Omental fat pad (tissue), 4 donors: ENCODE results near the gene ADSS1. TPM values are rescaled to one million over a fixed set of nuclear protein-coding genes. Genes with fewer than 3 reads are reported as not detected.

ENCODE experiments used
- ATAC-seq: fragments of 150-250 bp; one replicate; pipeline ENCODE4 v1.9.1; 2016; ENCODE audit warnings: mild to moderate bottlenecking, moderate library complexity; ENCODE audit not compliant: low FRiP score
- DNase-seq: peaks from one replicate; pipeline ENCODE4 v3.0.0-alpha.2; 2019; ENCODE audit warnings: low spot score
- CTCF ChIP-seq, 3 donors: fragments of 450-650 bp; IDR thresholded peaks; one replicate each; pipeline ENCODE4 v1.5.1; 2016 to 2017; ENCODE audit warnings: antibody characterized with exemption in 3 of 3, mild to moderate bottlenecking in 3 of 3, moderate library complexity in 2 of 3
- total RNA-seq, 4 donors: library from RNA; depleted of rRNA; stranded (reverse); fragments of >200 nt; gene quantifications; one replicate each; pipeline ENCODE4 v1.1.0, GENCODE V29; 2016

ADSS1 gene
- total RNA-seq, 4 donors from 2014 or later, result 3.7 to 26.0 (median 5.6) TPM

GRCh38 chr14:104702106-104702505 lies 21.9 kb upstream of the ADSS1 start:
- TF ChIP-seq CTCF (IDR thresholded peaks at IDR 0.05), result no peak
- DNase-seq (no peak), ATAC-seq (no peak)

DNA sequence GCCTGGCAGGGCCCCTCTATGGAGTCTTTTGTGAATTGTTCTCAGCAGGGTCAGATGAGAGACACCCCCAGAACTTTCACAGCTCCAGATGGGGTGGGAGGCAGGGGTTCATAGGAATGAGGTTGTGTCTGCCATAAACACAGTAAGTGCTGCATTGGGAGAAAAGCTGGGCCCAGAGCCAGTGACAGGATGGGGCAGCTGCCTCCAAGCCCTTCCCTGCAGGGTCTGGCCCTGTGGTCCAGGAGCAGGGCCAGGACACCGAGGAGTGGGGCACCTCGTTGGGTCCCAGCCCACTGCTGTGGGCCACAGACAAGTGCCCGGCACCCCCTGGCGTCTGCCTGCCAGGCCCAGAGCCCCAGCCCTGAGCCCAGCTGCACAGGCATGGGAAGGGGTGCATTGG lies 21.4 kb upstream of the ADSS1 start:
- no peak for TF ChIP-seq CTCF (IDR thresholded peaks at IDR 0.05)
- no peak for ATAC-seq
- DNase-seq, result no peak

- DNase-seq (no peak), ATAC-seq (no peak)
- TF ChIP-seq CTCF (IDR thresholded peaks at IDR 0.05), result no peak
These were observed 20.8 kb upstream of the ADSS1 start for GRCh38 chr14:104703269-104703668.

- no peak for DNase-seq
- ATAC-seq, result no peak
- TF ChIP-seq CTCF (IDR thresholded peaks at IDR 0.05), result no peak
These were observed 19.8 kb upstream of the ADSS1 start for GRCh38 chr14:104704252-104704651.

GRCh38 chr14:104705340-104706047 lies 18.5 kb upstream of the ADSS1 start:
- no peak for DNase-seq
- TF ChIP-seq CTCF (IDR thresholded peaks at IDR 0.05), result no peak

DNA sequence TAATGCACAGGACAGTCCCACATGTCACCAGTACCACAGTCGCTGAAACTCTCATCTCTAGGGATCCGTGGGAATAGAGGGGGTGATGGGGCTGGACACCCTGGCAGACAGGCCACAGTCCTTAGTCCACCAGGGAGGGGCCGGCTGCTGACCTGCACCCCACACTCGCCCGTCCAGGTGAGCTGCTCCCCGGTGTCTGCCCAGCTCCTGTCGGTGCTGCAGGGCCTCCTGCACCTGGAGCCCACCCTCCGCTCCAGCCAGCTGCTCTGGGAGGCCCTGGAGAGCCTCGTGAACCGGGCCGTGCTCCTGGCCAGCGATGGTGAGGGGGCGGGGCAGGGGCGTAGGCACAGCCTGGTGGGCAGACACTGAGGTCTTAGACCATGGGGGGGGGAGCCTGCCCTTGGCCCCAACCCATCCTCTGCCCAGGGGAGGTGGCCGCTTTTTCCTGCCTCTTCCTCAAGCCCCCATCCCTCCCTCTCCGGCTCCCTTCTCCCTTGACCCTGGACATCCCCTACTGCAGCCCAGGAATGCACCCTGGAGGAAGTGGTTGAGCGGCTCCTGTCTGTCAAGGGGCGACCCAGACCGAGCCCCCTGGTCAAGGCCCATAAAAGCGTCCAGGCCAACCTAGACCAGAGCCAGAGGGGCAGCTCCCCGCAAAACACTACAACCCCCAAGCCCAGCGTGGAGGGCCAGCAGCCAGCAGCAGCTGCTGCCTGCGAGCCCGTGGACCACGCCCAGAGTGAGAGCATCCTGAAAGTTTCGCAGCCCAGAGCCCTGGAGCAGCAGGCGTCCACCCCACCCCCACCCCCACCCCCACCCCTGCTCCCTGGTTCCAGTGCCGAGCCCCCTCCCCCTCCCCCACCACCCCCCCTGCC lies 17.1 kb upstream of the ADSS1 start:
- ATAC-seq (no peak), DNase-seq (no peak)
- TF ChIP-seq CTCF (IDR thresholded peaks at IDR 0.05), result no peak

More at GRCh38 chr14:104705340-104706047, 18.5 kb upstream of the ADSS1 start:
- ATAC-seq, result no peak
